Loucy (cell line): ENCODE data around the gene TPCN1.

Experiments used
- CTCF ChIP-seq: fragments of 200-600 bp; sonication (generic); conservative IDR thresholded peaks from 2 replicates; pipeline ENCODE4 v1.5.1; 2014; ENCODE audit warnings: mild to moderate bottlenecking, antibody characterized with exemption, low read length
- EZH2phosphoT487 ChIP-seq: fragments of 200-600 bp; IDR thresholded peaks from 2 replicates; pipeline ENCODE4 v1.6.1; 2018; ENCODE audit warnings: antibody characterized with exemption, mild to moderate bottlenecking, moderate library complexity, borderline replicate concordance

- TF ChIP-seq CTCF = no peak
- TF ChIP-seq EZH2phosphoT487 = no peak
These were observed 3.7 kb downstream of the TPCN1 start for GRCh38 chr12:113224955-113225354.
